Gastrocnemius medialis (tissue), 4 donors: ENCODE data around the gene G0S2.
"Not testable (repeated sequence)": the region's sequence is repeated elsewhere in the genome, so short reads cannot be mapped to it uniquely, and the experiment has no call there.

ENCODE experiments used
- CTCF ChIP-seq, 5 experiments: fragments of 450-650 bp in 3 of 5; fragments of 200-600 bp in 2 of 5; sonication (generic) in 2 of 5; IDR thresholded peaks in 4 of 5; conservative IDR thresholded peaks in 1 of 5; 1 replicate in 4 of 5; 2 replicates in 1 of 5; pipeline ENCODE4 v1.5.1; 2016 to 2019; ENCODE audit warnings: antibody characterized with exemption in 5 of 5, mild to moderate bottlenecking in 3 of 5, moderate library complexity in 3 of 5
- POLR2A ChIP-seq, 2 donors: fragments of 450-650 bp; IDR thresholded peaks; one replicate each; pipeline ENCODE4 v1.6.1; 2017; ENCODE audit warnings: antibody characterized with exemption in 2 of 2, mild to moderate bottlenecking in 2 of 2, moderate library complexity in 2 of 2

GRCh38 chr1:209700686-209701085 lies 25.5 kb downstream of the G0S2 start:
- TF ChIP-seq CTCF (IDR thresholded peaks at IDR 0.05 in 4 of 5, conservative IDR thresholded peaks at IDR 0.05 in 1 of 5); POLR2A (IDR thresholded peaks at IDR 0.05): not testable (repeated sequence)
